Heart left ventricle (tissue), 16 donors: ENCODE data around the gene GPR171. TPM values are rescaled to one million over a fixed set of nuclear protein-coding genes. Genes with fewer than 3 reads are reported as not detected.
"Not testable (repeated sequence)": the region's sequence is repeated elsewhere in the genome, so short reads cannot be mapped to it uniquely, and the experiment has no call there.

Source experiments
- ATAC-seq, 4 donors: fragments of 200-7000 bp; cut with Tn5 transposase; one replicate each; pipeline ENCODE4 v1.9.1; 2020 to 2022; ENCODE audit warnings: moderate library complexity in 4 of 4, mild to moderate bottlenecking in 3 of 4, moderate number of reproducible peaks in 1 of 4
- DNase-seq, 5 donors: peaks; one replicate each; pipeline ENCODE4 v3.0.0-alpha.2; 2020
- H3K27ac ChIP-seq, 12 donors: fragments of 200-600 bp; sonication (generic) in 4 of 12; one replicate each; pipeline versions ENCODE4 v1.5.0 to v1.8.0; 2016 to 2022; ENCODE audit warnings: mild to moderate bottlenecking in 2 of 12
- H3K27me3 ChIP-seq, 9 donors: fragments of 200-600 bp; sonication (generic) in 2 of 9; one replicate each; pipeline versions ENCODE4 v1.5.1 to v1.8.0; 2016 to 2022; ENCODE audit warnings: mild to moderate bottlenecking in 3 of 9
- H3K36me3 ChIP-seq, 9 donors: fragments of 200-600 bp; sonication (generic) in 2 of 9; one replicate each; pipeline versions ENCODE4 v1.5.0 to v1.8.0; 2018 to 2022; ENCODE audit warnings: mild to moderate bottlenecking in 2 of 9
- H3K4me1 ChIP-seq, 12 donors: fragments of 200-600 bp; sonication (generic) in 4 of 12; one replicate each; pipeline versions ENCODE4 v1.5.0 to v1.8.0; 2016 to 2022; ENCODE audit warnings: mild to moderate bottlenecking in 3 of 12
- H3K4me3 ChIP-seq, 12 donors: fragments of 200-600 bp; sonication (generic) in 4 of 12; one replicate each; pipeline versions ENCODE4 v1.5.0 to v1.8.0; 2017 to 2022; ENCODE audit warnings: mild to moderate bottlenecking in 9 of 12, moderate library complexity in 4 of 12
- H3K9me3 ChIP-seq, 12 donors: fragments of 200-600 bp; sonication (generic) in 4 of 12; one replicate each; pipeline versions ENCODE4 v1.5.0 to v1.8.0; 2016 to 2022; ENCODE audit warnings: mild to moderate bottlenecking in 1 of 12
- POLR2A ChIP-seq, 2 donors: fragments of 450-650 bp; IDR thresholded peaks; one replicate each; pipeline ENCODE4 v1.6.1; 2017; ENCODE audit warnings: antibody characterized with exemption in 2 of 2, mild to moderate bottlenecking in 2 of 2, moderate library complexity in 2 of 2
- WGBS, 4 donors: extraction: QIAGEN DNeasy Blood & Tissue Kit in 2 of 4; methylation state at CpG; one replicate each; pipeline versions ENCODE4 v1.1.5 to v1.1.7; 2013 to 2018; 5-methylcytosine and 5-hydroxymethylcytosine counted together
- intact Hi-C, 10 donors: fragments of 100-400 bp; cut with DNase I; formaldehyde crosslinking; loops; one replicate each; pipeline versions ENCODE4 v1.11.1 to v1.14.2; 2022
- long read RNA-seq, 3 donors: library from polyadenylated mRNA; unstranded; transcript quantifications; one replicate each; pipeline ENCODE4 v2.0.0, GENCODE V29; 2020 to 2021
- polyA plus RNA-seq, 2 donors: library from polyadenylated mRNA; stranded (reverse); fragments of 200-250 nt; gene quantifications; one replicate each; pipeline ENCODE4 v1.2.3, GENCODE V29; 2013
- total RNA-seq, 9 donors: library from RNA; depleted of rRNA in 2 of 9; stranded (reverse); fragments of >200 nt in 2 of 9; fragmentation: NEBNext Ultra II Directional in 3 of 9; extraction: Animal tissue kit (Norgen Biotek cat#: 25700) in 3 of 9; gene quantifications; one replicate each; pipeline versions ENCODE4 v1.1.0 to v1.2.4, GENCODE V29; 2016 to 2023
- TF ChIP-seq, protein P1 (sequence below), 12 donors: fragments of 200-600 bp; sonication (generic) in 4 of 12; IDR thresholded peaks; one replicate each; pipeline versions ENCODE4 v1.5.0 to v1.8.0; 2018 to 2022; ENCODE audit warnings: antibody characterized with exemption in 12 of 12, mild to moderate bottlenecking in 5 of 12
- donor health status: ischemic (EF 13 %, LVEDD 7.1; RV severe dilation, severe dysfunction).
- donor health status: healthy with polysubstance abuse.
- donor health status: DM: no; HTN: yes; CAD: no.
- donor health status: DM: no; HTN: no; CAD: no.
- donor health status: ischemic (EF 25% LVEDD 6.9; RV normal size, moderate dysfunction).
- donor health status: ischemic (EF 25% LVEDD 5.7; RV mildly dilated, moderate dysfunction).
- donor health status: healthy.
- donor health status: DM: yes; HTN: yes; CAD: no.
- donor health status: ischemic (EF 35%, LVEDD 5.7; RV mildly dilated, moderate dysfunction).
- donor health status: nonischemic (EF 11% LVEDD 7.7; RV severe dilation, severe dysfunction).
- donor health status: DM: yes; HTN: yes; CAD: no.
- donor health status: PGD.
- donor health status: ischemic (EF 29% LVEDD 5.4; RV normal size, mild dysfunction).
- donor health status: nonischemic (EF 23%, LVEDD 6.1; RV moderate dilation, normal function).

GPR171 gene
- total RNA-seq: 1 to 10 TPM in 1 of 9 donors, under 1 TPM in 3, not detected in 5; 0.33 to 2.1 (median 0.42) TPM
- polyA plus RNA-seq: under 1 TPM; 0.18 to 0.19 TPM
- long read RNA-seq, donor 1: 0 reads
- long read RNA-seq, donor 2, partial matches to known transcripts: 0 of 2 reads
- long read RNA-seq, donor 2, other reads (novel, unspliced or antisense): 0 of 2 reads
- long read RNA-seq, donor 3, partial matches to known transcripts: 0 of 1 reads
- long read RNA-seq, donor 3, other reads (novel, unspliced or antisense): 0 of 1 reads

GRCh38 chr3:151203051-151203420, at the start of gene GPR171:
Gene GPR171, minus strand, starts transcription at chr3:151203216. Its CDS starts 3,830 bp downstream, at chr3:151199386.
- TF ChIP-seq, protein P1, sequence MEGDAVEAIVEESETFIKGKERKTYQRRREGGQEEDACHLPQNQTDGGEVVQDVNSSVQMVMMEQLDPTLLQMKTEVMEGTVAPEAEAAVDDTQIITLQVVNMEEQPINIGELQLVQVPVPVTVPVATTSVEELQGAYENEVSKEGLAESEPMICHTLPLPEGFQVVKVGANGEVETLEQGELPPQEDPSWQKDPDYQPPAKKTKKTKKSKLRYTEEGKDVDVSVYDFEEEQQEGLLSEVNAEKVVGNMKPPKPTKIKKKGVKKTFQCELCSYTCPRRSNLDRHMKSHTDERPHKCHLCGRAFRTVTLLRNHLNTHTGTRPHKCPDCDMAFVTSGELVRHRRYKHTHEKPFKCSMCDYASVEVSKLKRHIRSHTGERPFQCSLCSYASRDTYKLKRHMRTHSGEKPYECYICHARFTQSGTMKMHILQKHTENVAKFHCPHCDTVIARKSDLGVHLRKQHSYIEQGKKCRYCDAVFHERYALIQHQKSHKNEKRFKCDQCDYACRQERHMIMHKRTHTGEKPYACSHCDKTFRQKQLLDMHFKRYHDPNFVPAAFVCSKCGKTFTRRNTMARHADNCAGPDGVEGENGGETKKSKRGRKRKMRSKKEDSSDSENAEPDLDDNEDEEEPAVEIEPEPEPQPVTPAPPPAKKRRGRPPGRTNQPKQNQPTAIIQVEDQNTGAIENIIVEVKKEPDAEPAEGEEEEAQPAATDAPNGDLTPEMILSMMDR (IDR thresholded peaks at IDR 0.05): no peak
- TF ChIP-seq POLR2A (IDR thresholded peaks at IDR 0.05): no peak
- DNase-seq: no peak
- H3K4me1 ChIP-seq: peaks cover 0 to 31% (median 0%) of the 10 kb centered on the region in 12 donors
- intact Hi-C loops: no loop called here
- WGBS, 4 donors: 85 to 92% (median 88%) methylated on average over 3 of the region's 3 CpGs
- no peak for ATAC-seq
- peak within 1 kb of the TSS in 1 of 12 donors; percentile 84 for H3K27ac ChIP-seq
- peak within 1 kb of the TSS in 2 of 12 donors; percentile 10 to 51 for H3K4me3 ChIP-seq
- H3K36me3 ChIP-seq: no peaks in the 10 kb centered on the region
- H3K27me3 ChIP-seq: no peaks in the 10 kb centered on the region
- no peaks in the 10 kb centered on the region for H3K9me3 ChIP-seq

DNA sequence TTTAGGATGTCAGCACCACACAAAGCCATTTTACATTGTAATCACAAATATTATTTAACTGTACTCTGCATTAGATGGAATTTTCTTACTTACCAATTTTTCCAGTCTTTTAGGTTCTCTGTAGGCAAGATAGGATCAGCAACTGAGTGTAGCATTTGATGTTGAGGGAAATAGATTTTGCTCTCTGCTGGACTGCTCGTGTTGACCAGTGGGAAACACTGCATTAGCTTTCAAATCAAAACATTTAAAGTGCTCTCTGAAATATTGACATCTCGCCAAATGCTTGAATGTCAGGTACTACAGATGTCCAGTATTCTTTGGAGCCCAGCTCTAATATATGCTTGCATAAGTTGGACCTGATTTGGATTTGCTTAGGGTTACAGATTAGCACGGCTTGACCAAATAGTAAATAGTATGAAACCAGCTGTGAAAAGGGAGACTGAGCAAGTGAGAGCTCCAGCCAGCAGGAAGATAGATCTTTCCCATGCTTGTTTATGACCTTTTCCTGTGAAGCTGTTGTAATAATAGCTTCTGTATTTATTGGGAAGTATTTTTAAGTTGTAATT, 45.8 kb upstream of the GPR171 start:
- H3K9me3 ChIP-seq: no peaks in the 10 kb centered on the region
- ATAC-seq (peak in 3 of 4 donors; percentile 32 to 54 (median 46)), DNase-seq (no peak)
- peak overlapping the region in 8 of 12 donors; percentile 6 to 45 (median 30) for H3K4me3 ChIP-seq
- peak overlapping the region in 10 of 12 donors; percentile 4 to 68 (median 37) for H3K27ac ChIP-seq
- no peaks in the 10 kb centered on the region for H3K27me3 ChIP-seq
- WGBS, 4 donors: 33 to 40% (median 33%) methylated on average over 3 of the region's 3 CpGs
- intact Hi-C loops: no loop called here
- no peak for TF ChIP-seq POLR2A (IDR thresholded peaks at IDR 0.05)
- TF ChIP-seq, protein P1 (IDR thresholded peaks at IDR 0.05): no peak
- no peaks in the 10 kb centered on the region for H3K36me3 ChIP-seq
- H3K4me1 ChIP-seq: peaks cover 0 to 22% (median 5%) of the 10 kb centered on the region in 12 donors

- H3K4me3 ChIP-seq, H3K27me3 ChIP-seq, H3K27ac ChIP-seq, DNase-seq, H3K36me3 ChIP-seq, ATAC-seq, H3K4me1 ChIP-seq, intact Hi-C loops, H3K9me3 ChIP-seq: not testable (repeated sequence)
- 86 to 94% (median 91%) methylated on average over 14 to 18 of the region's 18 CpGs for WGBS, 4 donors
Measured at GRCh38 chr3:151242006-151242405, 39.0 kb upstream of the GPR171 start.

DNA sequence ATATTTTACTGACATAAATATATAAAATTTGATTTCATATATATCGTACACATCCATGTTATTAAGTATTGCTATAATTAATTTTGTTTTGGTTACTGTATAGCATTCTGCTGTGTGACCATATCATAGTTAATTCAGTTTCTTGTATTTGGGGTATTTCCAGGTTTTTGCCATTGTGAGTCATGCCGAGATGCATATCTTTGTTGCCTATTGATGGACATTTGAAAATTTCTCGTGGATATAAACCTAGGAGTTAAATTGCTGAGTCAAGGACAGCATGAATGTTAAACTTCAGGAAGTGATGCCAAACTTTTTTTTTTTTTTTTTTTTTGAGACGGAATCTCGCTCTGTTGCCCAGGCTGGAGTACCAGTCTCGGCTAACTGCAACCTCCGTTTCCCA, 33.7 kb upstream of the GPR171 start:
- TF ChIP-seq, protein P1 (IDR thresholded peaks at IDR 0.05): no peak
- TF ChIP-seq POLR2A (IDR thresholded peaks at IDR 0.05): no peak
- Histone ChIP-seq H3K36me3 (no peaks in the 10 kb centered on the region), H3K27me3 (no peaks in the 10 kb centered on the region), H3K4me3 (no peak overlapping the region), H3K9me3 (no peaks in the 10 kb centered on the region), H3K27ac (no peak overlapping the region), H3K4me1 (peaks cover 0 to 9% (median 0%) of the 10 kb centered on the region in 12 donors)
- no peak for ATAC-seq
- no peak for DNase-seq
- intact Hi-C loops: no loop called here
- WGBS, 4 donors: 86 to 89% (median 87%) methylated on average over 7 of the region's 7 CpGs
